B cell (primary cell): ENCODE measurements around the gene METTL9.

ENCODE experiments used
- EZH2 ChIP-seq: IDR thresholded peaks from 2 replicates; pipeline ENCODE4 v1.6.1; 2012; ENCODE audit warnings: borderline replicate concordance, low read depth, mild to moderate bottlenecking, moderate library complexity, low read length; ENCODE audit not compliant: insufficient read depth, poor library complexity, severe bottlenecking
- TF ChIP-seq, protein P1 (sequence below): fragments of 200-600 bp; IDR thresholded peaks from one replicate; pipeline ENCODE4 v1.8.0; 2022; ENCODE audit warnings: antibody characterized with exemption, mild to moderate bottlenecking

DNA sequence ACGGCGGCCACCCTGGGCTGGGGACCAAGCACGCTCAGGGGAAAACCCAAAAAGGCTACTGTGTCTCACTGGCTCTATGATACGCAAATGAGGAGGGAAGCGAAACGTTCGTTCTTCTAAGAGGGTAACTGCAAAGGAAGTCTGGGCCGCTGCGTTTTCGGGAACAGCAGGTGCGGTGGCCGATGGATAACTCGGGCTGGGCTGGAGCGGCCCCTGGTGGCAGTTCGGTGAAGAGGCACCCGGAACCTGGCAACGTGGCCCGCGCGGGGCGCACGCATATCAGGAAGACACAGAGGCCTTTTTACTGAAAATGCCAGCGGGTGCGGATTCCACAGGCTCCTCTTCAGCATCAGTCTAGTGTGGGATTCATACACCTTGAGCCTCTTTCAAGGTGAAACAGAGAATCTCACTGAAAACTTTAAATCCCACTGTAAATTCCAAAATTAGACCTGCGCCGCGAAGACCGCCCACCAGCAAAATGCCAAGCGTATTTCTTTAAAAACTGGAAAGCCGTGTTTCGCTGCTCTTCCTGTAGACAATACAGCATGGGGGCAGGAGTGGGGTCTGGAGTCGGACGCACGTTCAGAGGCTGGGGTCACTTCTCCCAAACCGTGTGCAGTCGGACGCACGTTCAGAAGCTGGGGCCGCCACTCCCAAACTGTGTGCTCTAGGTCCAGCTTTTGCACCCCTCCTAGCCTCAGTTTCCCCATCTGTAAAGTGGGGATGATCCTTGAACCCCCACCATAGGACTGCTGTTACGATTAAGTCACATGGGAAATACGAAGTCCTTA lies 44.4 kb upstream of the METTL9 start:
- TF ChIP-seq, protein P1, sequence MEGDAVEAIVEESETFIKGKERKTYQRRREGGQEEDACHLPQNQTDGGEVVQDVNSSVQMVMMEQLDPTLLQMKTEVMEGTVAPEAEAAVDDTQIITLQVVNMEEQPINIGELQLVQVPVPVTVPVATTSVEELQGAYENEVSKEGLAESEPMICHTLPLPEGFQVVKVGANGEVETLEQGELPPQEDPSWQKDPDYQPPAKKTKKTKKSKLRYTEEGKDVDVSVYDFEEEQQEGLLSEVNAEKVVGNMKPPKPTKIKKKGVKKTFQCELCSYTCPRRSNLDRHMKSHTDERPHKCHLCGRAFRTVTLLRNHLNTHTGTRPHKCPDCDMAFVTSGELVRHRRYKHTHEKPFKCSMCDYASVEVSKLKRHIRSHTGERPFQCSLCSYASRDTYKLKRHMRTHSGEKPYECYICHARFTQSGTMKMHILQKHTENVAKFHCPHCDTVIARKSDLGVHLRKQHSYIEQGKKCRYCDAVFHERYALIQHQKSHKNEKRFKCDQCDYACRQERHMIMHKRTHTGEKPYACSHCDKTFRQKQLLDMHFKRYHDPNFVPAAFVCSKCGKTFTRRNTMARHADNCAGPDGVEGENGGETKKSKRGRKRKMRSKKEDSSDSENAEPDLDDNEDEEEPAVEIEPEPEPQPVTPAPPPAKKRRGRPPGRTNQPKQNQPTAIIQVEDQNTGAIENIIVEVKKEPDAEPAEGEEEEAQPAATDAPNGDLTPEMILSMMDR, result peak; percentile 100
- TF ChIP-seq EZH2, result no peak
